OCI-LY3 (cell line): ENCODE results near the gene SSR1.

Experiments
- EZH2phosphoT487 ChIP-seq: fragments of 200-600 bp; shearing (Covaris generic); IDR thresholded peaks from 2 replicates; pipeline ENCODE4 v1.6.1; 2018; ENCODE audit warnings: antibody characterized with exemption, mixed run types, low read depth
- TF ChIP-seq, protein P1 (sequence below): fragments of 200-600, 300-600 bp; sonication (generic); IDR thresholded peaks from 2 replicates; pipeline ENCODE4 v1.5.1; 2014; ENCODE audit warnings: antibody characterized with exemption, low read length, low read depth

DNA sequence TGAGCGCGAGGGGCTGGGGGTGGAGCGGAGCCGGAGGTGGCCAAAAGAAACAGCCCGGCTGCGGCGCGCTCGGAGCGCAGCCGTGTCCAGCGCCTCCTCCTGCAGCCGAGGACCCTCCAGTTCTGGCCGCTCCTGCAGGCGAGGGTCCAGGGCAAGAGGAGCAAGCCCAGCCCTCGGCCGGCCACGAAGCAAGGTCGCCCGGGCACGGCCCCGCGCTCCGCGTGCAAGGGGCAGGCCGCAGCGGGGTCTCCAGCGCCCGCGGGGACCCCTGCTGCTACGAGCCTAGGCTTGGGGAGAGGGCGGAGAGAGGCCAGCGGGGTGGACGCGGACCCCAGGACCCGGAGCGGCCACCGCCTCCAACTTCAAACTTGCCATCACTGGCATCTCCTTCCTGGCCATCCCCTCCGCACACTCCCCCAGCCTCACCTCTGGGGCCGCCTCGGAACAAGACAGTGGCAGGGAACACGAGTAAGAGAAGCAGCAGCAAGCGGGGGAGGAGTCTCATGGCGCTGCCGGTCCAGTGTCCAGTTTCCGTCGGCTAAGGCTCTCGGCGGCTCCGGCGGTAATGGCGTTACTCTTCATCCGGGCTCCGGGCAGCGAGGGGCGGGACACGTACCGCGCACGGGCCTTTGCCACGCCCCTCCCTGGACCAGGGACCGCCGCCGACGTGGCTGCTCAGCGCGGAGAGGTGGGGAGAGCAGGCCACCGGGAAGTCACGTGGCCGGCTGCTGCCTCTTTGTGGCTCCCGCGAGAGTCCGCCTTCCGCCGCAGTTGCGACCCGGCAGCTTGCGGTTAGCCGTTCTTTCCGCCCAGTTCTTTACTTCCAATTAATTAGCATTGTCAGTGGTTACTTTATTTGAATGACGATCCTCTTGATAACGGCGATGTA lies at the start of gene SSR1:
- TF ChIP-seq, protein P1, sequence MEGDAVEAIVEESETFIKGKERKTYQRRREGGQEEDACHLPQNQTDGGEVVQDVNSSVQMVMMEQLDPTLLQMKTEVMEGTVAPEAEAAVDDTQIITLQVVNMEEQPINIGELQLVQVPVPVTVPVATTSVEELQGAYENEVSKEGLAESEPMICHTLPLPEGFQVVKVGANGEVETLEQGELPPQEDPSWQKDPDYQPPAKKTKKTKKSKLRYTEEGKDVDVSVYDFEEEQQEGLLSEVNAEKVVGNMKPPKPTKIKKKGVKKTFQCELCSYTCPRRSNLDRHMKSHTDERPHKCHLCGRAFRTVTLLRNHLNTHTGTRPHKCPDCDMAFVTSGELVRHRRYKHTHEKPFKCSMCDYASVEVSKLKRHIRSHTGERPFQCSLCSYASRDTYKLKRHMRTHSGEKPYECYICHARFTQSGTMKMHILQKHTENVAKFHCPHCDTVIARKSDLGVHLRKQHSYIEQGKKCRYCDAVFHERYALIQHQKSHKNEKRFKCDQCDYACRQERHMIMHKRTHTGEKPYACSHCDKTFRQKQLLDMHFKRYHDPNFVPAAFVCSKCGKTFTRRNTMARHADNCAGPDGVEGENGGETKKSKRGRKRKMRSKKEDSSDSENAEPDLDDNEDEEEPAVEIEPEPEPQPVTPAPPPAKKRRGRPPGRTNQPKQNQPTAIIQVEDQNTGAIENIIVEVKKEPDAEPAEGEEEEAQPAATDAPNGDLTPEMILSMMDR, result no peak
- TF ChIP-seq EZH2phosphoT487, result no peak
